GM19468 (cell line): ENCODE data around the gene GSTP1.
A peak's percentile ranks its signal among the peaks of the same experiment; 100 is the strongest.
"Not testable (repeated sequence)": the region's sequence is repeated elsewhere in the genome, so short reads cannot be mapped to it uniquely, and the experiment has no call there.

Source experiments
- ATAC-seq: cut with Tn5 transposase; IDR thresholded peaks from one replicate; pipeline ENCODE4 v1.9.1; 2021; ENCODE audit warnings: mild to moderate bottlenecking, moderate library complexity, moderate number of reproducible peaks; ENCODE audit not compliant: unreplicated experiment; ENCODE audit errors: extremely low read depth

The GSTP1 gene

GRCh38 chr11:67613313-67613959 is 29.8 kb downstream of the GSTP1 start:
- no peak for ATAC-seq

- ATAC-seq, result peak; percentile 42
Observed at GRCh38 chr11:67613960-67614715, 30.5 kb downstream of the GSTP1 start.

- ATAC-seq, result no peak
Observed at GRCh38 chr11:67614730-67615714, 31.4 kb downstream of the GSTP1 start.

GRCh38 chr11:67615728-67616430 is 32.3 kb downstream of the GSTP1 start:
- ATAC-seq, result no peak

- ATAC-seq, result no peak
Observed at GRCh38 chr11:67616431-67617242, 33.0 kb downstream of the GSTP1 start.

GRCh38 chr11:67617243-67617953 is 33.8 kb downstream of the GSTP1 start:
- no peak for ATAC-seq

GRCh38 chr11:67618901-67619659 is 35.5 kb downstream of the GSTP1 start:
- not testable (repeated sequence) for ATAC-seq

GRCh38 chr11:67619683-67620618 is 36.3 kb downstream of the GSTP1 start:
- ATAC-seq, result not testable (repeated sequence)

- not testable (repeated sequence) for ATAC-seq
Observed at GRCh38 chr11:67620621-67621020, 37.0 kb downstream of the GSTP1 start.

- not testable (repeated sequence) for ATAC-seq
Observed at GRCh38 chr11:67621928-67622327, 38.3 kb downstream of the GSTP1 start.

GRCh38 chr11:67622905-67623304 is 39.3 kb downstream of the GSTP1 start:
- not testable (repeated sequence) for ATAC-seq

GRCh38 chr11:67623795-67624194 is 40.2 kb downstream of the GSTP1 start:
- not testable (repeated sequence) for ATAC-seq

GRCh38 chr11:67626131-67626833 is 42.7 kb downstream of the GSTP1 start:
- ATAC-seq, result not testable (repeated sequence)

GRCh38 chr11:67626970-67627369 is 43.4 kb downstream of the GSTP1 start:
- no peak for ATAC-seq

GRCh38 chr11:67627441-67627811 is 43.8 kb downstream of the GSTP1 start:
- ATAC-seq, result no peak
